Stimulated activated CD4-positive, alpha-beta T cell treated with anti-CD3 and anti-CD28 coated beads, TNF-alpha, amount 100 ng/mL, for 48 hours (primary cell): ENCODE data around the gene CLRN1.

Experiments
- DNase-seq, 3 donors: peaks; one replicate each; pipeline ENCODE4 v3.0.0-alpha.2; 2020; ENCODE audit warnings: low read depth in 3 of 3

Gene CLRN1

DNA sequence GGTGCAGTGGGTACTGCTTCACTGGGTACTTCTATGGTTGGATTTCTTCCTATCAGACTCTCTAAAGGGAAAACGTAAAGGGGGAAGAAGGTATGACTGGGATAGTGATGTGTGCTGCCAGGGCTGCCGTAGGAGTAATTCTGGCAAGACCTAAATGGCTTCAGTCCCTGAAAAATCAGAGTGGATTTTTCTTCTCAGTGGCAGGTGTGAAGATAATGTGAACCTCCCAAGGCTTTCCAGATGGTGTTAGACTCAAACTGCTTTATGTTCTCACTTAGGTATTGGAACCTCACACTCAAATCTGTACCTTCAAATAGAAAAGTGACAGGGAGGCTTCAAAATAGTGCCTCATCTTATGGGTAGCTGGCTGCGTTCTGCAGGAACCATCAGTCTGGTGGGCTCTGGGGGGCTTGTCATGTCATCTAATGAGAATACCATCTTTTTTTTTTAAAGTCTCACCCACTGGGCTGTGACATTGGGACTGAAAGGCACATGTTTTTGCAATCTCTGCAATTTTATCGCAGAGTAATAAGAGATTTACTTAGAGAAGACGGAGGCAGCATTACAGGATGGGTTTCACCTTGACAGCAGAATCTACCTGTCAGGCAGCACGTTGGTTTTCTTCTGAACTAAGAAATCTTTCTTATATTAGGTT lies 95.8 kb downstream of the CLRN1 start:
- DNase-seq = no peak
